Common myeloid progenitor, CD34-positive (primary cell): ENCODE data around the gene ENDOG.

ENCODE experiments used
- CTCF ChIA-PET: fragments of 350-600 bp; sonication (Branson Sonifier 250); formaldehyde crosslinking; loops from one replicate; lab custom pipeline; 2021; ENCODE audit warnings: antibody characterized with exemption; lab: Charles Lee
- POLR2A ChIA-PET: fragments of 350-600 bp; sonication (Branson Sonifier 250); formaldehyde crosslinking; loops from one replicate; lab custom pipeline; 2021; ENCODE audit warnings: antibody characterized with exemption; lab: Charles Lee
- DNase-seq, 3 donors: peaks; one replicate each; pipeline versions ENCODE4 v3.0.0 to v3.0.0-alpha.2; 2013
- H3K27ac ChIP-seq, 2 experiments: 1 replicate in 1 of 2; 2 replicates in 1 of 2; pipeline ENCODE4 v1.7.0; 2013; ENCODE audit warnings: inconsistent platforms in 2 of 2, low read length in 2 of 2, mild to moderate bottlenecking in 2 of 2, low read depth in 1 of 2, moderate library complexity in 1 of 2; ENCODE audit not compliant: severe bottlenecking in 2 of 2, insufficient read depth in 1 of 2, poor library complexity in 1 of 2
- H3K27me3 ChIP-seq, 5 experiments: replicated peaks in 2 of 5; 1 replicate in 3 of 5; 2 replicates in 2 of 5; pipeline versions ENCODE4 v1.6.1 to v1.7.0; 2013; ENCODE audit warnings: low read length in 4 of 5, mild to moderate bottlenecking in 2 of 5, moderate library complexity in 2 of 5, inconsistent platforms in 1 of 5; ENCODE audit not compliant: insufficient read depth in 5 of 5, control insufficient read depth in 4 of 5
- H3K36me3 ChIP-seq, 4 experiments: 1 replicate in 2 of 4; 2 replicates in 2 of 4; pipeline versions ENCODE4 v1.6.1 to v1.7.0; 2013; ENCODE audit warnings: low read length in 3 of 4, control low read depth in 1 of 4, mild to moderate bottlenecking in 1 of 4; ENCODE audit not compliant: control insufficient read depth in 4 of 4, insufficient read depth in 4 of 4
- H3K4me1 ChIP-seq, 4 experiments: 1 replicate in 3 of 4; 2 replicates in 1 of 4; pipeline versions ENCODE4 v1.6.1 to v1.7.1; 2013; ENCODE audit warnings: low read length in 3 of 4, mild to moderate bottlenecking in 3 of 4, control low read depth in 1 of 4, inconsistent platforms in 1 of 4, moderate library complexity in 1 of 4; ENCODE audit not compliant: control insufficient read depth in 4 of 4, insufficient read depth in 4 of 4; ENCODE audit errors: control extremely low read depth in 1 of 4
- H3K4me3 ChIP-seq, 7 experiments: 1 replicate in 4 of 7; 2 replicates in 3 of 7; pipeline versions ENCODE4 v1.5.1 to v1.7.0; 2013; ENCODE audit warnings: mild to moderate bottlenecking in 7 of 7, low read length in 6 of 7, moderate library complexity in 6 of 7, inconsistent platforms in 2 of 7, low read depth in 2 of 7, control low read depth in 1 of 7; ENCODE audit not compliant: insufficient read depth in 4 of 7, control insufficient read depth in 1 of 7; ENCODE audit errors: extremely low read depth in 1 of 7
- H3K9me3 ChIP-seq, 5 experiments: 1 replicate in 4 of 5; 2 replicates in 1 of 5; pipeline versions ENCODE4 v1.6.1 to v1.7.1; 2013; ENCODE audit warnings: low read length in 4 of 5, mild to moderate bottlenecking in 2 of 5, inconsistent platforms in 1 of 5, low read depth in 1 of 5, moderate library complexity in 1 of 5; ENCODE audit not compliant: control insufficient read depth in 4 of 5, insufficient read depth in 2 of 5; ENCODE audit errors: control extremely low read depth in 1 of 5
- WGBS: methylation state at CpG from one replicate; pipeline ENCODE4 v1.1.5; 2013; ENCODE audit not compliant: insufficient coverage; 5-methylcytosine and 5-hydroxymethylcytosine counted together

Gene ENDOG

GRCh38 chr9:128809036-128809599 lies 9.2 kb upstream of the ENDOG start:
- no peak for DNase-seq
- WGBS, result 98% methylated on average over 10 of the region's 12 CpGs
- CTCF ChIA-PET, result interaction anchor here (1.4 to 2.4 kb wide), 2 partner anchors 9 to 18 kb away, joined by 4 to 7 read pairs; partner anchors contain the start of gene ENDOG
- Histone ChIP-seq H3K27me3 (no peaks in the 10 kb centered on the region), H3K9me3 (no peaks in the 10 kb centered on the region), H3K4me1 (no peaks in the 10 kb centered on the region), H3K27ac (no peak overlapping the region), H3K4me3 (no peak overlapping the region), H3K36me3 (peaks cover 0 to 43% (median 32%) of the 10 kb centered on the region in 4 experiments)
- POLR2A ChIA-PET, result no interaction called here

- Histone ChIP-seq H3K9me3 (no peaks in the 10 kb centered on the region), H3K27ac (no peak overlapping the region), H3K27me3 (no peaks in the 10 kb centered on the region), H3K4me1 (no peaks in the 10 kb centered on the region), H3K4me3 (no peak overlapping the region), H3K36me3 (peaks cover 0 to 42% (median 31%) of the 10 kb centered on the region in 4 experiments)
- ChIA-PET CTCF (interaction anchor here (1.0 to 2.4 kb wide), 3 partner anchors 8 to 48 kb away, joined by 3 to 7 read pairs (median 4); partner anchors contain the start of gene ENDOG), POLR2A (no interaction called here)
- 96% methylated on average over 2 of the region's 2 CpGs for WGBS
- no peak for DNase-seq
Observed at GRCh38 chr9:128809831-128810230, 8.5 kb upstream of the ENDOG start.

- Histone ChIP-seq H3K4me1 (no peaks in the 10 kb centered on the region), H3K27ac (no peak overlapping the region), H3K4me3 (no peak overlapping the region), H3K27me3 (no peaks in the 10 kb centered on the region), H3K36me3 (peaks cover 0 to 33% (median 25%) of the 10 kb centered on the region in 4 experiments), H3K9me3 (no peaks in the 10 kb centered on the region)
- DNase-seq, result no peak
- POLR2A ChIA-PET, result no interaction called here
- CTCF ChIA-PET, result interaction anchor here (2.4 kb wide), 1 partner anchor 19 kb away, joined by 7 read pairs; no protein-coding TSS in a partner anchor
- WGBS, result no CpG with 5 or more reads among the region's 5 CpGs
Observed at GRCh38 chr9:128810873-128811272, 7.4 kb upstream of the ENDOG start.

- Histone ChIP-seq H3K9me3 (no peaks in the 10 kb centered on the region), H3K27ac (no peak overlapping the region), H3K4me3 (peak overlapping the region; percentile 65 to 90 (median 76)), H3K27me3 (no peaks in the 10 kb centered on the region), H3K36me3 (peaks cover 0 to 39% (median 28%) of the 10 kb centered on the region in 4 experiments), H3K4me1 (peaks cover 0 to 16% (median 14%) of the 10 kb centered on the region in 4 experiments)
- 6% methylated on average over 75 of the region's 90 CpGs for WGBS
- ChIA-PET POLR2A (interaction anchor here (0.9 to 1.1 kb wide), 2 partner anchors 11 to 58 kb away, joined by 3 read pairs; partner anchors contain the start of gene SPOUT1), CTCF (interaction anchor here (0.6 to 3.2 kb wide), 12 partner anchors 8 to 1398 kb away, joined by 3 to 19 read pairs (median 4); partner anchors contain the start of gene SPOUT1)
- peak; percentile 25 to 56 (median 49) for DNase-seq
Observed at GRCh38 chr9:128818839-128819715, 777 bp downstream of the ENDOG start.

- Histone ChIP-seq H3K9me3 (no peaks in the 10 kb centered on the region), H3K27me3 (no peaks in the 10 kb centered on the region), H3K4me1 (peaks cover 0 to 16% (median 14%) of the 10 kb centered on the region in 4 experiments), H3K4me3 (peak overlapping the region in 3 of 7 experiments; percentile 76 to 79 (median 78)), H3K36me3 (peaks cover 0 to 48% (median 35%) of the 10 kb centered on the region in 4 experiments), H3K27ac (no peak overlapping the region)
- CTCF ChIA-PET, result interaction anchor here (0.6 to 2.6 kb wide), 5 partner anchors 7 to 1398 kb away, joined by 3 to 7 read pairs (median 4); partner anchors contain the start of gene SPOUT1
- DNase-seq, result no peak
- POLR2A ChIA-PET, result no interaction called here
- 92% methylated on average over 18 of the region's 18 CpGs for WGBS
Observed at GRCh38 chr9:128819716-128820664, 1.7 kb downstream of the ENDOG start.

- Histone ChIP-seq H3K27ac (no peak overlapping the region), H3K36me3 (peaks cover 3 to 55% (median 43%) of the 10 kb centered on the region in 4 experiments), H3K27me3 (no peaks in the 10 kb centered on the region), H3K4me1 (peaks cover 0 to 16% (median 14%) of the 10 kb centered on the region in 4 experiments), H3K9me3 (no peaks in the 10 kb centered on the region), H3K4me3 (no peak overlapping the region)
- WGBS, result 91% methylated on average over 20 of the region's 24 CpGs
- ChIA-PET POLR2A (no interaction called here), CTCF (no interaction called here)
- DNase-seq, result no peak
Observed at GRCh38 chr9:128820665-128821583, 2.6 kb downstream of the ENDOG start.
